T1000 (cell line): Measurements from ENCODE around the gene CHN2.
"Not testable (repeated sequence)": the region's sequence is repeated elsewhere in the genome, so short reads cannot be mapped to it uniquely, and the experiment has no call there.

Experiments
- DNase-seq: peaks from one replicate; lab custom pipeline; 2025; ENCODE audit warnings: mixed read lengths; lab: John Stamatoyannopoulos, UW

Gene CHN2

GRCh38 chr7:29255906-29256692 is 61.5 kb downstream of the CHN2 start:
- DNase-seq = no peak

GRCh38 chr7:29256693-29257002 is 62.1 kb downstream of the CHN2 start:
- DNase-seq = no peak

- no peak for DNase-seq
Measured at GRCh38 chr7:29258951-29259350, 64.4 kb downstream of the CHN2 start.

- no peak for DNase-seq
Measured at GRCh38 chr7:29262191-29262917, 67.8 kb downstream of the CHN2 start.

- not testable (repeated sequence) for DNase-seq
Measured at GRCh38 chr7:29263601-29264207, 69.1 kb downstream of the CHN2 start.

- DNase-seq = no peak
Measured at GRCh38 chr7:29265208-29265923, 70.8 kb downstream of the CHN2 start.

- no peak for DNase-seq
Measured at GRCh38 chr7:29269935-29270334, 75.4 kb downstream of the CHN2 start.

GRCh38 chr7:29270594-29271318 is 76.2 kb downstream of the CHN2 start:
- no peak for DNase-seq

GRCh38 chr7:29271319-29271658 is 76.7 kb downstream of the CHN2 start:
- no peak for DNase-seq

GRCh38 chr7:29272057-29272456 is 77.5 kb downstream of the CHN2 start:
- no peak for DNase-seq

GRCh38 chr7:29274146-29275017 is 79.8 kb downstream of the CHN2 start:
- no peak for DNase-seq

- no peak for DNase-seq
Measured at GRCh38 chr7:29275018-29275318, 80.4 kb downstream of the CHN2 start.

- DNase-seq = no peak
Measured at GRCh38 chr7:29275493-29275892, 80.9 kb downstream of the CHN2 start.

- no peak for DNase-seq
Measured at GRCh38 chr7:29276199-29276598, 81.6 kb downstream of the CHN2 start.

- no peak for DNase-seq
Measured at GRCh38 chr7:29276806-29277205, 82.2 kb downstream of the CHN2 start.

GRCh38 chr7:29277436-29278215 is 83.1 kb downstream of the CHN2 start:
- no peak for DNase-seq

- no peak for DNase-seq
Measured at GRCh38 chr7:29278337-29279069, 83.9 kb downstream of the CHN2 start.

- DNase-seq = no peak
Measured at GRCh38 chr7:29281782-29282541, 87.4 kb downstream of the CHN2 start.
